HEK293 (cell line): ENCODE results near the gene TMEM170A.

Source experiments
- PATZ1 ChIP-seq: fragments of 450-650 bp; formaldehyde crosslinking; IDR thresholded peaks from 2 replicates; pipeline ENCODE4 v1.5.1; 2016; ENCODE audit warnings: missing biosample characterization, missing genetic modification characterization
- REST ChIP-seq: fragments of 450-650 bp; formaldehyde crosslinking; IDR thresholded peaks from 2 replicates; pipeline ENCODE4 v1.5.1; 2016; ENCODE audit warnings: missing biosample characterization, missing genetic modification characterization
- SETDB1 ChIP-seq: IDR thresholded peaks from one replicate; pipeline ENCODE4 v1.6.1; 2017; ENCODE audit warnings: mild to moderate bottlenecking, low read length, moderate library complexity, mixed read lengths; ENCODE audit not compliant: insufficient read length
- ZBTB20 ChIP-seq: fragments of 450-650 bp; formaldehyde crosslinking; IDR thresholded peaks from 2 replicates; pipeline ENCODE4 v1.5.1; 2016; ENCODE audit warnings: missing biosample characterization, missing genetic modification characterization
- ZBTB49 ChIP-seq: fragments of 450-650 bp; formaldehyde crosslinking; IDR thresholded peaks from 2 replicates; pipeline ENCODE4 v1.5.1; 2016; ENCODE audit warnings: missing biosample characterization, missing genetic modification characterization, low read depth
- ZBTB7A ChIP-seq: fragments of 450-650 bp; formaldehyde crosslinking; IDR thresholded peaks from 2 replicates; pipeline ENCODE4 v1.5.1; 2016; ENCODE audit warnings: low read depth, missing biosample characterization, missing genetic modification characterization
- ZNF16 ChIP-seq: fragments of 450-650 bp; formaldehyde crosslinking; IDR thresholded peaks from 2 replicates; pipeline ENCODE4 v1.5.1; 2016; ENCODE audit warnings: low read depth, missing biosample characterization, missing genetic modification characterization
- ZNF37A ChIP-seq: fragments of 450-650 bp; IDR thresholded peaks from 2 replicates; pipeline ENCODE4 v1.5.1; 2018; ENCODE audit warnings: missing biosample characterization, missing genetic modification characterization
- ZNF670 ChIP-seq: fragments of 450-650 bp; formaldehyde crosslinking; IDR thresholded peaks from 2 replicates; pipeline ENCODE4 v1.5.1; 2016; ENCODE audit warnings: missing biosample characterization, missing genetic modification characterization, low read depth
- ZNF791 ChIP-seq: fragments of 450-650 bp; formaldehyde crosslinking; IDR thresholded peaks from 2 replicates; pipeline ENCODE4 v1.5.1; 2016; ENCODE audit warnings: missing biosample characterization, missing genetic modification characterization
- TF ChIP-seq, protein P1 (sequence below): fragments of 450-650 bp; formaldehyde crosslinking; IDR thresholded peaks from 2 replicates; pipeline ENCODE4 v1.5.1; 2016; ENCODE audit warnings: missing biosample characterization, missing genetic modification characterization
- TF ChIP-seq, protein P2 (sequence below): fragments of 450-650 bp; formaldehyde crosslinking; IDR thresholded peaks from 2 replicates; pipeline ENCODE4 v1.5.1; 2016; ENCODE audit warnings: missing biosample characterization, missing genetic modification characterization
- TF ChIP-seq, protein P3 (sequence below): fragments of 450-650 bp; formaldehyde crosslinking; IDR thresholded peaks from 2 replicates; pipeline ENCODE4 v1.5.1; 2016; ENCODE audit warnings: missing biosample characterization, missing genetic modification characterization, low read depth

GRCh38 chr16:75429621-75430403 is 34.7 kb downstream of the TMEM170A start:
- TF ChIP-seq ZBTB20 (tag by site-specific recombination) = no peak
- TF ChIP-seq, protein P1, sequence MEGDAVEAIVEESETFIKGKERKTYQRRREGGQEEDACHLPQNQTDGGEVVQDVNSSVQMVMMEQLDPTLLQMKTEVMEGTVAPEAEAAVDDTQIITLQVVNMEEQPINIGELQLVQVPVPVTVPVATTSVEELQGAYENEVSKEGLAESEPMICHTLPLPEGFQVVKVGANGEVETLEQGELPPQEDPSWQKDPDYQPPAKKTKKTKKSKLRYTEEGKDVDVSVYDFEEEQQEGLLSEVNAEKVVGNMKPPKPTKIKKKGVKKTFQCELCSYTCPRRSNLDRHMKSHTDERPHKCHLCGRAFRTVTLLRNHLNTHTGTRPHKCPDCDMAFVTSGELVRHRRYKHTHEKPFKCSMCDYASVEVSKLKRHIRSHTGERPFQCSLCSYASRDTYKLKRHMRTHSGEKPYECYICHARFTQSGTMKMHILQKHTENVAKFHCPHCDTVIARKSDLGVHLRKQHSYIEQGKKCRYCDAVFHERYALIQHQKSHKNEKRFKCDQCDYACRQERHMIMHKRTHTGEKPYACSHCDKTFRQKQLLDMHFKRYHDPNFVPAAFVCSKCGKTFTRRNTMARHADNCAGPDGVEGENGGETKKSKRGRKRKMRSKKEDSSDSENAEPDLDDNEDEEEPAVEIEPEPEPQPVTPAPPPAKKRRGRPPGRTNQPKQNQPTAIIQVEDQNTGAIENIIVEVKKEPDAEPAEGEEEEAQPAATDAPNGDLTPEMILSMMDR (tag by site-specific recombination) = no peak
- TF ChIP-seq ZNF37A = no peak
- no peak for TF ChIP-seq PATZ1 (tag by site-specific recombination)
- TF ChIP-seq REST = no peak
- no peak for TF ChIP-seq ZBTB7A (tag by site-specific recombination)
- TF ChIP-seq, protein P2, sequence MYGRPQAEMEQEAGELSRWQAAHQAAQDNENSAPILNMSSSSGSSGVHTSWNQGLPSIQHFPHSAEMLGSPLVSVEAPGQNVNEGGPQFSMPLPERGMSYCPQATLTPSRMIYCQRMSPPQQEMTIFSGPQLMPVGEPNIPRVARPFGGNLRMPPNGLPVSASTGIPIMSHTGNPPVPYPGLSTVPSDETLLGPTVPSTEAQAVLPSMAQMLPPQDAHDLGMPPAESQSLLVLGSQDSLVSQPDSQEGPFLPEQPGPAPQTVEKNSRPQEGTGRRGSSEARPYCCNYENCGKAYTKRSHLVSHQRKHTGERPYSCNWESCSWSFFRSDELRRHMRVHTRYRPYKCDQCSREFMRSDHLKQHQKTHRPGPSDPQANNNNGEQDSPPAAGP (tag by site-specific recombination) = no peak
- no peak for TF ChIP-seq ZNF670 (tag by site-specific recombination)
- no peak for TF ChIP-seq ZBTB49 (tag by site-specific recombination)
- TF ChIP-seq SETDB1 = no peak
- no peak for TF ChIP-seq ZNF16 (tag by site-specific recombination)
- TF ChIP-seq, protein P3, sequence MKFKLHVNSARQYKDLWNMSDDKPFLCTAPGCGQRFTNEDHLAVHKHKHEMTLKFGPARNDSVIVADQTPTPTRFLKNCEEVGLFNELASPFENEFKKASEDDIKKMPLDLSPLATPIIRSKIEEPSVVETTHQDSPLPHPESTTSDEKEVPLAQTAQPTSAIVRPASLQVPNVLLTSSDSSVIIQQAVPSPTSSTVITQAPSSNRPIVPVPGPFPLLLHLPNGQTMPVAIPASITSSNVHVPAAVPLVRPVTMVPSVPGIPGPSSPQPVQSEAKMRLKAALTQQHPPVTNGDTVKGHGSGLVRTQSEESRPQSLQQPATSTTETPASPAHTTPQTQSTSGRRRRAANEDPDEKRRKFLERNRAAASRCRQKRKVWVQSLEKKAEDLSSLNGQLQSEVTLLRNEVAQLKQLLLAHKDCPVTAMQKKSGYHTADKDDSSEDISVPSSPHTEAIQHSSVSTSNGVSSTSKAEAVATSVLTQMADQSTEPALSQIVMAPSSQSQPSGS (tag by site-specific recombination) = no peak
- no peak for TF ChIP-seq ZNF791 (tag by site-specific recombination)
